SK-N-SH (cell line): ENCODE measurements around the gene POMGNT1. TPM values are rescaled to one million over a fixed set of nuclear protein-coding genes. Genes with fewer than 3 reads are reported as not detected.

Experiments used
- CTCF ChIA-PET: fragments of 300-600, 350-600 bp; formaldehyde crosslinking; extraction: SDS; loops from one replicate; lab custom pipeline; 2021; lab: Yijun Ruan, JAX
- POLR2A ChIA-PET: fragments of 350-600 bp; sonication (Branson Sonifier 250); formaldehyde crosslinking; extraction: SDS; loops from one replicate; lab custom pipeline; 2020; ENCODE audit warnings: antibody characterized with exemption, inconsistent platforms; lab: Yijun Ruan, JAX
- DNase-seq: peaks from one replicate; pipeline ENCODE4 v3.0.0; 2012
- H2AFZ ChIP-seq: fragments of 200-600 bp; sonication (generic); 2 replicates; pipeline ENCODE4 v1.8.1; 2016; ENCODE audit warnings: antibody characterized with exemption, mild to moderate bottlenecking, low read depth
- H3F3A ChIP-seq: fragments of 200-600 bp; sonication (generic); replicated peaks from 2 replicates; pipeline ENCODE3; 2016; ENCODE audit warnings: antibody characterized with exemption, mild to moderate bottlenecking; ENCODE audit not compliant: insufficient read depth
- H3K27ac ChIP-seq, 2 experiments: fragments of 200-500 bp in 1 of 2; fragments of 200-600 bp in 1 of 2; sonication (Bioruptor generic) in 1 of 2; sonication (generic), shearing (Covaris generic) in 1 of 2; 2 replicates each; pipeline versions ENCODE4 v1.5.1 to v1.6.1; 2014 to 2016; ENCODE audit warnings: low read depth in 2 of 2, inconsistent platforms in 1 of 2, low read length in 1 of 2, mild to moderate bottlenecking in 1 of 2, mixed read lengths in 1 of 2
- H3K27me3 ChIP-seq: fragments of 200-600 bp; sonication (generic), shearing (Covaris generic); 2 replicates; pipeline ENCODE4 v1.6.1; 2016; ENCODE audit warnings: mixed run types; ENCODE audit not compliant: insufficient read depth
- H3K36me3 ChIP-seq, 2 experiments: fragments of 200-500 bp in 1 of 2; fragments of 200-600 bp in 1 of 2; sonication (Bioruptor generic) in 1 of 2; sonication (generic) in 1 of 2; replicated peaks in 1 of 2; 2 replicates each; pipeline versions ENCODE3 to v1.5.1; 2014 to 2016; ENCODE audit warnings: low read length in 1 of 2, mild to moderate bottlenecking in 1 of 2; ENCODE audit not compliant: insufficient read depth in 2 of 2, control insufficient read depth in 1 of 2
- H3K4me1 ChIP-seq, 2 experiments: fragments of 200-500 bp in 1 of 2; fragments of 200-600 bp in 1 of 2; sonication (Bioruptor generic) in 1 of 2; sonication (generic), shearing (Covaris generic) in 1 of 2; 2 replicates each; pipeline versions ENCODE4 v1.5.1 to v1.6.1; 2014 to 2016; ENCODE audit warnings: low read depth in 1 of 2, low read length in 1 of 2, mixed run types in 1 of 2; ENCODE audit not compliant: insufficient read depth in 2 of 2, control insufficient read depth in 1 of 2
- H3K4me2 ChIP-seq: fragments of 200-600 bp; sonication (generic), shearing (Covaris generic); 2 replicates; pipeline ENCODE4 v1.6.1; 2017; ENCODE audit warnings: mixed run types
- H3K4me3 ChIP-seq, 2 experiments: fragments of 200-500 bp in 1 of 2; fragments of 200-600 bp in 1 of 2; sonication (Bioruptor generic) in 1 of 2; sonication (generic), shearing (Covaris generic) in 1 of 2; 2 replicates each; pipeline versions ENCODE4 v1.5.1 to v1.8.1; 2014 to 2016; ENCODE audit warnings: low read depth in 2 of 2, inconsistent platforms in 1 of 2, low read length in 1 of 2, mild to moderate bottlenecking in 1 of 2, mixed read lengths in 1 of 2, moderate library complexity in 1 of 2
- H3K79me2 ChIP-seq: fragments of 200-600 bp; sonication (generic); 2 replicates; pipeline ENCODE4 v1.8.1; 2017; ENCODE audit warnings: mild to moderate bottlenecking; ENCODE audit not compliant: insufficient read depth
- H3K9ac ChIP-seq: fragments of 200-600 bp; sonication (generic); 2 replicates; pipeline ENCODE4 v1.6.1; 2017; ENCODE audit warnings: mixed run types
- H3K9me2 ChIP-seq: fragments of 200-600 bp; sonication (generic); 2 replicates; pipeline ENCODE4 v1.6.1; 2017; ENCODE audit warnings: mixed run types
- H3K9me3 ChIP-seq: fragments of 200-600 bp; sonication (generic); 2 replicates; pipeline ENCODE4 v1.6.1; 2017; ENCODE audit warnings: mixed run types, mild to moderate bottlenecking, moderate library complexity
- H4K20me1 ChIP-seq: fragments of 200-600 bp; sonication (generic); 2 replicates; pipeline ENCODE4 v1.6.1; 2017; ENCODE audit warnings: mild to moderate bottlenecking, mixed run types; ENCODE audit not compliant: insufficient read depth
- ELF1 ChIP-seq: IDR thresholded peaks from 2 replicates; pipeline ENCODE4 v1.4.0; 2012
- FOSL2 ChIP-seq: IDR thresholded peaks from 2 replicates; pipeline ENCODE4 v1.4.0; 2012; ENCODE audit warnings: low read depth, mild to moderate bottlenecking, moderate library complexity, borderline replicate concordance
- GABPA ChIP-seq: IDR thresholded peaks from 2 replicates; pipeline ENCODE4 v1.4.0; 2012; ENCODE audit warnings: low read depth, mild to moderate bottlenecking
- GATA2 ChIP-seq: sonication (generic); formaldehyde crosslinking; IDR thresholded peaks from 2 replicates; pipeline ENCODE4 v1.5.0; 2020; ENCODE audit warnings: mild to moderate bottlenecking, missing genetic modification reagents
- MEF2A ChIP-seq: IDR thresholded peaks from 2 replicates; pipeline ENCODE4 v1.4.0; 2012; ENCODE audit warnings: low read depth, borderline replicate concordance
- NFIC ChIP-seq: IDR thresholded peaks from 2 replicates; pipeline ENCODE4 v1.4.0; 2012; ENCODE audit warnings: borderline replicate concordance
- NRF1 ChIP-seq: IDR thresholded peaks from 2 replicates; pipeline ENCODE4 v1.6.1; 2012; ENCODE audit warnings: low read depth, mild to moderate bottlenecking, low read length
- RFX5 ChIP-seq: IDR thresholded peaks from 2 replicates; pipeline ENCODE4 v1.6.1; 2012; ENCODE audit warnings: mild to moderate bottlenecking, improper control_type of control experiment, low read length
- SIN3A ChIP-seq: IDR thresholded peaks from 2 replicates; pipeline ENCODE4 v1.6.1; 2012; ENCODE audit warnings: low read depth, mild to moderate bottlenecking, low read length, moderate library complexity, borderline replicate concordance
- SMC3 ChIP-seq: IDR thresholded peaks from 2 replicates; pipeline ENCODE4 v1.6.1; 2012; ENCODE audit warnings: low read depth, low read length, improper control_type of control experiment
- TEAD4 ChIP-seq: IDR thresholded peaks from 2 replicates; pipeline ENCODE4 v1.4.0; 2012; ENCODE audit warnings: mild to moderate bottlenecking, borderline replicate concordance; ENCODE audit not compliant: insufficient read depth
- WGBS: methylation state at CpG from one replicate; pipeline ENCODE4 v1.1.6; 2017; ENCODE audit warnings: low lambda C conversion rate; 5-methylcytosine and 5-hydroxymethylcytosine counted together
- polyA plus RNA-seq, 3 experiments: library from polyadenylated mRNA; depleted of rRNA; stranded (reverse); fragments of >200 nt; gene quantifications; 2 replicates each; pipeline ENCODE4 v1.2.3, GENCODE V29; 2012
- TF ChIP-seq, protein P1 (sequence below): IDR thresholded peaks from 2 replicates; pipeline ENCODE4 v1.4.0; 2012; ENCODE audit warnings: low read depth, borderline replicate concordance
- TF ChIP-seq, protein P2 (sequence below): fragments of 150-350 bp; IDR thresholded peaks from 2 replicates; pipeline ENCODE4 v1.6.1; 2017; ENCODE audit warnings: antibody characterized with exemption, low read length, low read depth, borderline replicate concordance

The POMGNT1 gene
- polyA plus RNA-seq, 1 of the 3 experiments (the other 2 are of a cell fraction): 165 TPM

DNA sequence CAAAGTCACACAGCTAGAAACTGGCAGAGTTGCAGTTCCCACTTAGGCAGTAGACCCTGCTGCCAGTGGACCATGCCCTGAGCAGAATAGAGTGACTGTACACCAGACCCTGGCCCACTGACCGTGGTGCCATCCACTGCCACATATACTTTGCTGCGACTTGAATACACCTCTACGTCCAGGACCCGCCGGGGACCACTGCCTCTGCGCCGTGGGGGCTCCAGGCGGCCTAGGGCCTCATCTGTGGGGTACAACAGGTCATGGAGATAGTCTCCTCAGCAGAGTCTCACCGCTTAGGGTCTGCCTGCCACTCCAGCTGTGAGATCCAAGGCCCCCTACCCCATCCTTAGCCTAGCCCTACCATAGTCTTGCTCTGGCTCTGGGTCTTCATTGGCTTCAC, 1.6 kb downstream of the POMGNT1 start (continued):
- TF ChIP-seq GATA2 (CRISPR knock-in tag): no peak
- no peak for TF ChIP-seq SMC3
- TF ChIP-seq RFX5: no peak

DNA sequence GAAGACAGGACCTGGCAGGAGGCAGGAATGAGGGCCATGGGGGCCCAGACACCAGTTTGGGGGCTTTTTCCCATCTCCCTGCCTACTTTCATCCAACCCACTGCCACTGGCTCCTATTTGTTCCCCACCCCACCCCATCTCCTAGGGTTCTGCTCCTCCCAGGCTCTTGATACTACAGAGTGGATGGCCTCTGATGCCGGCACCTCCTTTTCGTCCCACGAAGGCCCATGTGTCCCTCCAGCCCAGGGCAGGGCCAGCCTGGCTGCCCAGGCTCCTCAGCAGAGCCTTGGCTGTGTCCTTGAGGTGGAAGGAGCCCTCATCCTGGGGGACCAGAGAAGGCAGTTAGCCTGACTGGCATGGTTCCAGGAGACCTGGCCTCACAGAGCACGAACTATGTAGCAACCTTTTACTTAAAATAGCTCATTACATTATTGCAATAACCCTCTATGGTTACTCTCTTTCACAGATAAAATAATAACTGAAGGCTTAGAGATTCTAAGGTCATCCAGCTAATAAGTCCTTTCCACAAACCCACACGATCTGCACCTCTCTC, 3.5 kb downstream of the POMGNT1 start:
- Histone ChIP-seq H3K9ac (no peak overlapping the region), H3K36me3 (peaks cover 5 to 59% of the 10 kb centered on the region in 2 experiments), H3K9me3 (no peaks in the 10 kb centered on the region), H3K4me1 (peaks cover 5 to 14% of the 10 kb centered on the region in 2 experiments; a peak in 2 of 4 replicates), H3F3A (peaks cover 7% of the 10 kb centered on the region), H3K27ac (no peak overlapping the region), H2AFZ (no peak overlapping the region), H3K4me3 (no peak overlapping the region), H3K9me2 (no peaks in the 10 kb centered on the region), H4K20me1 (no peaks in the 10 kb centered on the region), H3K27me3 (no peaks in the 10 kb centered on the region), H3K79me2 (peaks cover 33% of the 10 kb centered on the region), H3K4me2 (no peak overlapping the region)
- DNase-seq: no peak
- 89% methylated on average over 5 of the region's 5 CpGs for WGBS
- ChIA-PET POLR2A (interaction anchor here (1.1 kb wide), 1 partner anchor 10 kb away, joined by 4 read pairs; no protein-coding TSS in a partner anchor), CTCF (interaction anchor here (0.5 to 1.2 kb wide), 3 partner anchors 15 to 157 kb away, joined by 3 to 4 read pairs (median 4); no protein-coding TSS in a partner anchor)
- TF ChIP-seq ELF1 (no peak), SMC3 (no peak), SIN3A (no peak), MEF2A (no peak), NRF1 (no peak), FOSL2 (no peak), NFIC (no peak), GABPA (no peak), TEAD4 (no peak), RFX5 (no peak)

DNA sequence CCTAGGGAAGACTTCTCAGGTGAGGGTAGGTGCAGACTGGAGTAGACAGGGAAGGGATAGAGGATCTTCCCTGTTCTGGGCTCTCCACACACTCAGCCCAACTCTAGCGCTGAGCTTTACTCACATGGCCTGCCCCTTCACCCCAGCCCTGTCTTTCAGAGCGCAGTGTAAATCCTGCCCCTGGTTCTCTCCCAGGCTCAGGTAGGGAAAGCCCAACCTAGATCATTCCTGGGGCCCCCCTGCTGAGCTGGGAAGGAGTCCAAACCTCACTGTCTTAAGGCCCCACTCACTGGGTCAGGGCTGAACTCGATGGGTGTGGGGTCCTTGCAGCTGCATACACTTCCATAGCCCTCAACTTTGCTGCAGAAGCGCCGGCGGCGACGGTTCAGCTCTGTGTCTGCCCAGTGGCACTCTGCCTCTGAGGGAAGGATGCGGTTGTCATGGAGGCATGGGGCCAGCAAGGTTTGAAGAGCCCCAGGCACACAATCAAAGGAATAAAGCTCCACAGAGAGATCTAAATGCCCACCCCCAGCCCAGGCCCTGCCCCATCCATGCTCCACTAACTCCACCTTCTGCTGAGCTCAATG, 4.2 kb downstream of the POMGNT1 start:
- Histone ChIP-seq H3K27ac (no peak overlapping the region), H3K9ac (no peak overlapping the region), H3K9me3 (no peaks in the 10 kb centered on the region), H2AFZ (no peak overlapping the region), H3K4me1 (peaks cover 5 to 14% of the 10 kb centered on the region in 2 experiments; a peak in 2 of 4 replicates), H4K20me1 (no peaks in the 10 kb centered on the region), H3K36me3 (peaks cover 10 to 63% of the 10 kb centered on the region in 2 experiments), H3K9me2 (no peaks in the 10 kb centered on the region), H3K4me2 (no peak overlapping the region), H3F3A (peaks cover 3% of the 10 kb centered on the region), H3K27me3 (no peaks in the 10 kb centered on the region), H3K79me2 (peaks cover 33% of the 10 kb centered on the region), H3K4me3 (no peak overlapping the region)
- ChIA-PET POLR2A (interaction anchor here (1.1 kb wide), 1 partner anchor 9 kb away, joined by 4 read pairs; no protein-coding TSS in a partner anchor), CTCF (interaction anchor here (1.1 kb wide), 1 partner anchor 14 kb away, joined by 4 read pairs; no protein-coding TSS in a partner anchor)
- WGBS: 91% methylated on average over 7 of the region's 9 CpGs
- TF ChIP-seq, protein P1, sequence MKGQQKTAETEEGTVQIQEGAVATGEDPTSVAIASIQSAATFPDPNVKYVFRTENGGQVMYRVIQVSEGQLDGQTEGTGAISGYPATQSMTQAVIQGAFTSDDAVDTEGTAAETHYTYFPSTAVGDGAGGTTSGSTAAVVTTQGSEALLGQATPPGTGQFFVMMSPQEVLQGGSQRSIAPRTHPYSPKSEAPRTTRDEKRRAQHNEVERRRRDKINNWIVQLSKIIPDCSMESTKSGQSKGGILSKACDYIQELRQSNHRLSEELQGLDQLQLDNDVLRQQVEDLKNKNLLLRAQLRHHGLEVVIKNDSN: no peak
- TF ChIP-seq NFIC: no peak
- TF ChIP-seq FOSL2: no peak
- TF ChIP-seq, protein P2, sequence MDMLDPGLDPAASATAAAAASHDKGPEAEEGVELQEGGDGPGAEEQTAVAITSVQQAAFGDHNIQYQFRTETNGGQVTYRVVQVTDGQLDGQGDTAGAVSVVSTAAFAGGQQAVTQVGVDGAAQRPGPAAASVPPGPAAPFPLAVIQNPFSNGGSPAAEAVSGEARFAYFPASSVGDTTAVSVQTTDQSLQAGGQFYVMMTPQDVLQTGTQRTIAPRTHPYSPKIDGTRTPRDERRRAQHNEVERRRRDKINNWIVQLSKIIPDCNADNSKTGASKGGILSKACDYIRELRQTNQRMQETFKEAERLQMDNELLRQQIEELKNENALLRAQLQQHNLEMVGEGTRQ: no peak
- no peak for DNase-seq
